KBM-7 (cell line): ENCODE results near the gene MTMR3.
A peak's percentile ranks its signal among the peaks of the same experiment; 100 is the strongest.
"Not testable (repeated sequence)": the region's sequence is repeated elsewhere in the genome, so short reads cannot be mapped to it uniquely, and the experiment has no call there.

Source experiments
- DNase-seq: peaks from one replicate; pipeline ENCODE4 v3.0.0-alpha.2; 2015
- in situ Hi-C: fragments of 300-500 bp; cut with MboI; formaldehyde crosslinking; loops from 2 replicates; pipeline ENCODE4 v1.14.3; 2020; ENCODE audit warnings: low sequenced_read_pairs, low pct_unique_long_range_greater_than_20kb, mixed read lengths

Gene MTMR3

DNA sequence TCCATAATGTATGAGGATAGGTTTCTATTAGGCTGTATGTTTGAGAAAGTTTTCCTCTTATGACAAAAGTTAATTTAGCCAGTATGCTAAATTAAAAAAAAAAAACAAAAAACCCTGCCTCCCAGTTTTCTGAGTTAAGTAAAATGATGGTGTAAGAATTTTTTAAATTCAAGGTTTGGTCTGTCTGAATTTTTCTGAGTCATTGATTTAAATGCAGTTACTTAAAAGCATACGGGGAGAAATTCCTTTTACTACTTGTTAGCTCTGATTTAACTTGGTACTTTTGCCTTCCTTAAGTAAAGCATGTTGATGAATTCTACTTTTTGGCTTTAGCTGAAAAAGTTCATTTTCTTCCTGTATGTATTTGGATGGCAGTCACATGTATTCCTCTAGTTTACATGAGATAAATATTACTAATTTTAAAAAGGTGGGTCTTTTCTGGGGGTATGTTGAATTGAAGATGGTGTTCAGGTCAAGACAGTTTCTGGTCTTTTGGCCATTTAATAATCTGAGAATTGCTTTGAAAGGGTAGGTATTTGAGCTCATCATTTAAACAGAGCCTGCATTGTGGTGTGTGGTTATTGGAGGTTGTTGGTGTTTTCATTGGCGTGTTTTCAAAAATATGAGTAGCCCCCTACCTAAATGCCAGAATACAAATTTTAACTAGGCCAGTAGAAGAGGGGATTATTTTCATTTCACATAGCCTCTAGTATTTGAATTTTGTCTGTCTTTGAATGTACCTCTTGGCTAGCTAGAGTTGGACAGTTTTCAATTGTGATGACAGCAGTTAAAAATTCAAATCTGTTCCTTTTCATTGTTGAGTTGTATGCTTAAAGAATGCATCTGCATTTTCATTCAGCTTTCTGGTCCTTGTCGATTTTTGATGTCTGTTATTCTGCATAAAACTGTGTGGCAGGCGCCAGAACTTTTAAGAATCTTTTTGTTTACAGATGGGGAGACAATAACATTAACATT, 64.7 kb downstream of the MTMR3 start:
- in situ Hi-C loops, result no loop called here
- no peak for DNase-seq

DNA sequence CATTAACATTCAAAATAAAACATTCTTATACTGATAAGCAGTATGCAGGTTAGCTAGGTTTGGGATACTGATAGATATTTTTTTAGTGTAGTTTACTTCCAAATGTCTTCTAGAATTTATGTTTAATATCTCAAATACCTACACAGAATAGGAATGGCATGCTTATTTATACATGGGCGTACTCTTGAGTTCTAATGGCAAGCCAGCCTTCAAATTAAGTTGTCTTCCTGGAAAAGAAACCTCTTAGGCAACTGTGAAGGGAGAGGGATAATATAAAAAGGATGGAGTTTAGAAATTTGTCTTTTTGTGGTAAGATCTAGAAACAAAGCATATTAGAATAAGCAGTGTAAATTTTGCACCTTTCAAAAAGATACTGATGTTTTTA, 65.4 kb downstream of the MTMR3 start:
- DNase-seq, result no peak
- in situ Hi-C loops, result no loop called here

DNA sequence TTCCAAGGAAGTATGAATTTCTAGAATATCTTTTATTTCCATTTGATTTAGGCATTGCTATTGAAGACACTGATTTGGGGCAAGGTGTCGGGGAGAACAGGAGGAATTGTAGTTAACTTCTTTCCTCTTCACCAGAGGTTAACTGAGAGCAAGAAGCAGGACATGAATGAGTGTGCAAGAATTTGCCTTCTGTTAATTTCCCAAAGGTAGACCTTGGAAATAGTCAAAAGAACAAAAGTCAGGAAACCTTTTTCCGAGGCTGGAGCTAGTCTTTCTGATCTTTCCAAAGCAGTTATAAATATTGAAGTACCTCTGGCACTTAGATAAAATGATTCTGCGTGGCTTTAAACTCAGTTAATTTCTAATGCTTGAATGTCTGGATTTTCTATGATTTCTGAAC, 66.9 kb downstream of the MTMR3 start:
- in situ Hi-C loops, result no loop called here
- DNase-seq, result no peak

DNA sequence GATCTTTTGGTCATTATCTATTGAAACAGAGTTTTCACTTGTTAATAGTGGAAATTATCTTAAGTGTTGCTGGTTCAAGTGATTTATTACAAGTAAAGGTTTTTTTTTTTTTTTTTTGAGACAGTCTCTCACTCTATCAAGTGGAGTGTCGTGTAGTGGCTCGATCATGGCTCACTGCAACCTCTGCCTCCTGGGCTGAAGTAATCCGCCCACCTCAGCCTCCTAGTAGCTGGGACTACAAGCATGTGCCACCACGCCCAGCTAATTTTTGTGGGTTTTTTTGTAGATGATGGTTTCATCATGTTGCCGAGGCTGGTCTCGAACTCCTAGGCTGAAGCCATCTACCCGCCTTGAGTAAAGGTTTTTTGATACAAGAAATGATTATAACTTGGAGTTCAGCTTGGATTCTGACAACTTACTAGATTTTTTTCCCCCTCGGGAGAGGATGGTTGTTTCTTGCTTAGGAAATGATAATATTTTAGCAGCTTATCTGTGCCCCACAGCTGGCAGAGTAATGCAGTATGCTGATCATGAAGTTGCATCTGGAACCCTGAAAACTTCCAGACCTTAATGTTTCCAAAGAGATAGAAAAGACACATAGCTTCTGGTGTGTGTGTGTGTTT, 68.9 kb downstream of the MTMR3 start:
- DNase-seq, result no peak
- in situ Hi-C loops, result no loop called here

DNA sequence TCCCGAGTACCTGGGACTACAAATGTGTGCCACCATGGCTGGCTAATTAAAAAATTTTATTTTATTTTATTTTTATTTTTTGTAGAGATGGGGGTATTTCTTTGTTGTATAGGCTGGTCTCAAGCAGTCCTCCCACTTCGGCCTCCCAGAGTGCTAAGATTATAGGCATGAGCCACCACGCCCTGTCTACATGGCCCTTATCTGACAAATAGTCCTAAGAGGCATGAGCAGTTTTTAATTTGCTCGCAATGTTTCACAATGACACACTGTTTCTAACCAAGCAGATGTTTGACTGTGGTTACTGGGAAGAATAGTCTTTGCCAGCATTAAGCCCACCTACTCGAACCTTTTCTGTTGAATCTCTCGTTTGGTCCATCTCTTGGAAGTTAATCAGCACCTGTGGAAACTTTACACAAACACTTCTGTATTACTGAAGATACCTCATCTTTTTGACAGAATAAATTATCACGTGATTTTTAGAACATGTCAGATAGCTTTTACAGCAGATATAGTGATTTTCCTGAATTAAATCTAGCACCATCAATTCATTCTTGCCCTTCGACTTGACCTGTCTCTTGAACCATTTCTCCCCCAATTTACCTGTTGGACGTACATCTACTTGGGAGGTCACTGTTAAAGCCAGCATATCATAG, 71.4 kb downstream of the MTMR3 start:
- in situ Hi-C loops, result no loop called here

DNA sequence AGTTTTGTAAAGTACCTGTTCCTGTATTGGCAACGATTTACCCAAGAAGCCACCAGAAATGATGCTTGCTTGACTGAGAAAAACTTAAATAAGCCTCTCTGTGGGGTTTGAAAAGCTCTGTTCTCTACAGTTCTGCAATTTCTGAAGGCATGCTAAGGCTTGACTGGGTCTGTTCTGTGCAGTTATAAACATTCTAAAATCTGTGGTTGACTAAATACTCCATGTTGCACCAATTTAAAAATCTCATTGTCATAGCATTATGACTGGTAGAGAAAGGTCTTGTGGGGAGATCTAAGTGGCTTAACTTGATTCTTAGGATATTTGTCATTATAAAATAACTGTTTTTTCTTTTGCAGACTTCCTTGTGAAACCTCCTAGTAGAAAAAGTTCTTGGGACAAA, 73.7 kb downstream of the MTMR3 start:
- in situ Hi-C loops, result no loop called here
- DNase-seq, result no peak

More for the DNA sequence above, 71.4 kb downstream of the MTMR3 start:
- no peak for DNase-seq

DNA sequence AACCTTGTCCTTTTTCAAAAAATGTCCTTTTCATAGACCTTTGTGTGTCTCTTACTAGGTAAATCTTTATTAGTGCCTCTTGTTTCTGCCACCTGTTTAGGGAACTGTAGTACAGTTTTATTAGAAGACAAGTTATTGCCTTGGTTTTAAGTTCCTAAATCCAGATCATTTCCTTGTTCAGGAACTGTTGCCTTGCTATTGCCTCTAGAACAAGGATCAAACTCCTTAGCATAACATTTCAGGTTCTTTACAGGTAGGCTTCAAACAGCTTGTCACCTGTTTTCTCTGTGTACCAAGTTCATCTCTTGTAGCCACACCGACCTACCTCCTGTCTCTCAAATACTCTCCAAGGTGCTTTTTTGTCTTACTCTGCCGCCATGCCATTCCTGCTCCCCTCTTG, 75.2 kb downstream of the MTMR3 start:
- DNase-seq, result no peak
- in situ Hi-C loops, result no loop called here

DNA sequence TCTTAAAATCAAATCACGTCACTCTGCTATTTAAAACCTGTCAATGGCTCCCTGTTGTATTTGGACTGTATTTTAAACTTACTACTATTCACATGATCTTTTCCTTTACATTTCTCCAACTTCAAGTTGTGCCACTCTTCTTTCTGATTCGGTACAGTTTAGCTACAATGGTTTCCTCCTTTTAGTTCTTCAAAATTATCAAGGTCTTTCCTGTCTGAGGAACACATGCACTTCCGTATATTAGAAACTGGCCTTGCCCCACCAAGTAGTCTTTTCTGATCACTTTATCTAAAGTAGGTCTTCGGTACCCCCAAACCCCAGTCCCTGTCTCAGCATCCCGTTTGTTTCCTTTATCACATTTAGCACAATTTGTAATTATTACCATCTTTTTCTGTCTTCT, 81.8 kb downstream of the MTMR3 start:
- DNase-seq, result no peak
- in situ Hi-C loops, result no loop called here

DNA sequence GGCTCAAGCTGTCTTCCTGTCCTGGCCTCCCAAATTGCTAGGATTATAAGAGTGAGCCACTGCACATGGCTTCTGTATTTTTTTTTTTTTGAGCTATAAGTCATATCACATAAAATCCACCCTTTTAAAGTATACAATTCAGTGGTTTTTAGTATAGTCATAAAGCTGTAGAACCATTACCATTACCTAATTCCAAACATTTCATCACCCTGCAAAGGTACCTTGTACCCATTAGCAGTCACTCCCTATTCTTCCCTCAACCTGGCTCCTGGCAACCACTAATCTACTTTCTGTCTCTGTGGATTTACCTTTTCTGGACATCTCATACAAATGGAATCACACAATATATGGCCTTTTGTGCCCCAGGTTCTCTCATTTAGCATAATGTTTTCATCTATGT, 84.5 kb downstream of the MTMR3 start:
- in situ Hi-C loops, result no loop called here

DNA sequence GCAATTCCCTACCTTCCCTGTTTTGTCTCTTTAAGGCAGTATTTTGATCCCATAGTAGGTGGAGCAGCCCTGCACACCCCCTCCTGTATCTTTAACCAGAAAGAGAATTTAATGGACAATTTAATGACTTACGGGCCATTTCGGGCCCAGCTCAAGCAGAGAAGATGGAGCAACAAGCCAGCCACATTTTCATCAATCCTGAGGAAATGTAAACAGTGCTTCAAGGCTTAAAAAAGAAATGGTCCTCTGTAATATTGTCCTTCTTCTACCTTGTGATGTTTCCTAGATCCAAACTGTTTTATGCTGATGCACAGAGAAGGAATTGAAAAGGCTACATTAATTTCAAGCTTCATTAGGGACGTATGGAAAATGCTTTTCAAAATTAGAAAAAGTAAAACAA, 88.6 kb downstream of the MTMR3 start:
- in situ Hi-C loops, result no loop called here

More for the DNA sequence above, 84.5 kb downstream of the MTMR3 start:
- no peak for DNase-seq

DNA sequence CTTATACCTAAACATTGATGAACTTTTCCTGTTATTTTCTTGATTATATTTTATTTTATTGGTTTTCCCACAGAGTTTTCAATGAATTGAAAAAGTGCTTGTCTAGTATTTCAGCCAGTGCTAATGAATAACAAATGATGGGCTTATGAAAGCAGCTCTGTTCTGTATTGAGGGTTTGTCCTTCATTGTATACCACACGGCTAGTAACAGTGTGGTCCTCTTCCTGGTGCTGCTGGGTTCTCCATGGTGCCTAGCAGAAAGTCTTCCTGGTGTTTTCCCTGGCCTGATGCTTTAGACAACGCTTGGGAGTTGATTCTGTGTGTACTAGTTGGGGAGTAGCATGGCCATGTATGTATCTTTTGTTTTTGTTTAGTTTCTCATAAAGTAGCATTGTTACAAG, 89.1 kb downstream of the MTMR3 start:
- in situ Hi-C loops, result no loop called here
- no peak for DNase-seq

More for the DNA sequence above, 88.6 kb downstream of the MTMR3 start:
- DNase-seq, result no peak

DNA sequence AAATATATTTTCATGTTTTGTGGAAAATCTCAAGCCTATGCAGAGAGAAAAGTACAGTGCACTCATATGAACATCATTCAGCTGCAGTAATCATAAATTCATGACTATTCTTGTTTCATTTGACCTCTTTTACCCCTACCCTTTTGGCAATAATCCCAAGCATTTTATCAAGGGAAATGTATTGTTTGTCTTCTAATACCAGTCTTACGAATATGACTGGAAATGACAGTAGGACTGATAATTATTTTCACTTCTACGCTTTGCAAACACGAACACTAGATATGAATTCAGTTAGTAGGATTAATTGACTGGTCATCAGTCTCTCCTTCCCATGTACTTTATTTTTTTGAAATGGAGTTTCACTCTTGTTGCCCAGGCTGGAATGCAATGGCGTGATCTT, 90.3 kb downstream of the MTMR3 start:
- DNase-seq, result no peak
- in situ Hi-C loops, result no loop called here

DNA sequence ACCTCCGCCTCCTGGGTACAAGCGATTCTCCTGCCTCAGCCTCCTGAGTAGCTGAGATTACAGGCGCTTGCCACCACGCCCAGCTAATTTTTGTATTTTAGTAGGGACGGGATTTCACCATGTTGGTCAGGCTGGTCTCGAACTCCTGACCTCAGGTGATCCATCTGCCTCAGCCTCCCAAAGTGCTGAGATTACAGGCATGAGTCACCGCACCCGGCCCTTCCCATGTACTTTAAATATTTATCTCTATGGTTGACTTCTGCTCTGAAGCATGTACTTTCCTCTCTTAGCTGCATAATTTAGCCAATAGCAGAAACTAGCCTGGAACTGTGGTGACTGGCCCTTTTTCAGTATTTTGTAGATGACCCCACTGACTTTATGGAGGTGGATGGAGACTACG, 90.7 kb downstream of the MTMR3 start:
- DNase-seq, in situ Hi-C loops: not testable (repeated sequence)

DNA sequence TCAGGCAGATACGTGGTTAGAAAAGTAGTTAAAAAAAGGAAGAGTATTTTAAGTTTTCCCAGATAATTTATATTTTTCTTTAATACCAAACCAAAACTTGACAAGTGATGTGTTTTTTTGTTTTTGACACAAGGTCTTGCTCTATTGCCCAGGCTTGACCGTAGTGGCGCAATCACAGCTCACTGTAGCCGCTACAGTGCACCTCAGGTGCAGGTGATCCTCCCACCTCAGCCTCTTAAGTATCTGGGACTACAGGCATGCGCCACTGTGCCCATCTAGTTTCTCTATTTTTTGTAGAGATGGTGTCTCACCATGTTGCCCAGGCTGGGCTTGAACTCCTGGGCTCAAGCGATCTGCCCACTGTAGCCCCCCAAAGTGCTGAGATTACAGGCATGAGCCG, 92.5 kb downstream of the MTMR3 start:
- in situ Hi-C loops, result no loop called here
- no peak for DNase-seq

DNA sequence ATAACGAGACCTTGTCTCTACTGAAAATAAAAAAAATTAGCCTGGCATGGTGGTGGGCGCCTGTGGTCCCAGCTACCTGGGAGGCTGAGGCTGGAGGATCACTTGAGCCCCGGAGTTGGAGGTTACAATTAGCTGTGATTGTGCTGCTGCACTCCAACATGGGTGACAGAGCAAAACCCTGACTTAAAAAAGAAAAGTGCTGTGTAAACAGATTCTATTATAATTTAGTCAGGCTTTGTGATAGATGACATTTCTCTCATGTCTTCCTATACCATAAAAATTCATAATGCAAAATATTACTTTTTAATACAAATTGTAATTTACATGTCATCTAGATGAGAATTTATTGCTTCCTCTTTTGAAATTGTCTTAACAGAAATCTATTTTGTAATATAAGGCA, 94.1 kb downstream of the MTMR3 start:
- in situ Hi-C loops, result no loop called here
- DNase-seq, result no peak

DNA sequence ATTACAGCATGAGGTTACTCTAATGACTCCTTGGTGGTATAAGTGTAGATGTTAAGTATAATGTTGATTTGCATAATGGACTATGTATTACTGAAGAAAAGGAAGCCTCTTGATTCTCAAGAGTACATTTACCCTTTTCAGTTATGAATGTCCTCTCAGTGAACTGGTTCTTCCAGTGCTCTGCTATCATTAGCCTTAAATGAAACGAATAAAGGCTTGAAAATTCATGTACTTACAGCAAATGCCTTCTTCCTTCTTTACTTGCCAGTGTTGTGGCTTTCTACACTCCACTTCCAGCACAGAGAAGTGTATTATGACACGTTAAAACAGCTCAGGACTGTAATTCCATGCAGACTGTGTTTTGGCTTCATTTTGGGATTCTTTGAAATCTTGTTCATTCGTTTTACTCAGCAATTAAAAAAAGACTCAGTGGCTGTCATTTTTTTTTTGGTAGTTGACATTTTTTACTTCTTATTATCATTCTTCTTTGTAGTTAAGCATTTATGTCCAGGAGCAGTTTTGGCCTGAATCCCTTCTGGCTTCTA, 96.9 kb downstream of the MTMR3 start:
- DNase-seq, result no peak
- in situ Hi-C loops, result no loop called here

DNA sequence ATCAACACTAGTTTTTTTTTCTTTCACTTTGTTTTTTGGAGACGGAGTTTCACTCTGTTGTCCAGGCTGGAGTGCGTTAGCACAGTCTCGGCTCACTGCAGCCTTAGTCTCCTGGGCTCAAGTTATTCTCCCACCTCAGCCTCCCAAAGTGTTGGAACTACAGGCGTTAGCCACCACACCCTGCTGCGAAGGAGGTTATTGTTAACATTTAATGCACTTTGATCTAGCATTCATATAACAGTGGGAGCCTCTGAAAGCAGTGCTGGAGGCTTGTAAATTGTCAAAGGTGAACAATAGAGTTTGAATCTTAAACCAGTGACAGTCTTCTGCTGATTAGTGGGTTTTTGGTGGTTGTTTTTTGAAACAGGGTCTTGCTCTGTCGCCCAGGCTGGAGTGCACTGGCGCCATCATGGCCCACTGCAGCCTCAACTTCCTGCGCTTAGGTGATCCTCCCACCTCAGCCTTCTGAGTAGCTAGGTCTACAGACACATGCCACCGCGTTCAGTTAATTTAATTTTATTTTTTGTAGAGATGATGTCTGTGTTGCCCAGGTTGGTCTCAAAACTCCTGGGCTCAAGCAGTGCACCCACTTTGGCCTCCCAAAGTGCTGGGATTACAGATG, 100.4 kb downstream of the MTMR3 start:
- in situ Hi-C loops, result no loop called here
- DNase-seq, result no peak

DNA sequence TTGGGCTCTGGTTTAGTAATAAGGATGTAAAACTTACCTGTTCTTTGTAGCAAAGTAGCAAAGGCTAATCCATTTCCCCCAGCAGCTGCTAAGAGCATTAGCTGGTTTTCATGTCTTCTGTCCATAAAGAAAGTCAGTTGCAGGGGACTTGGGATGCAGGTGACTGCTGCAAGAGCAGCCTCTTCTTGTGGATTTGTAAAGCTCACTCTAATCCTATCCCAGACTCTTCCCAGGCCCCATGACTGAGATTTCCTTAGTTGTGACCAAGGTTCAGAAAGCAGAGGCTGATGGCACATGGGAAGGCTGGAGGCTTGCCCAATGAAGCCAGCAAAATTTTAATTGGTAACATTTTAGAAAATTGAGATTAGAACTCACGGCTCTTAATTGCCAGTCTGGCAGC, 102.9 kb downstream of the MTMR3 start:
- no peak for DNase-seq
- in situ Hi-C loops, result no loop called here

DNA sequence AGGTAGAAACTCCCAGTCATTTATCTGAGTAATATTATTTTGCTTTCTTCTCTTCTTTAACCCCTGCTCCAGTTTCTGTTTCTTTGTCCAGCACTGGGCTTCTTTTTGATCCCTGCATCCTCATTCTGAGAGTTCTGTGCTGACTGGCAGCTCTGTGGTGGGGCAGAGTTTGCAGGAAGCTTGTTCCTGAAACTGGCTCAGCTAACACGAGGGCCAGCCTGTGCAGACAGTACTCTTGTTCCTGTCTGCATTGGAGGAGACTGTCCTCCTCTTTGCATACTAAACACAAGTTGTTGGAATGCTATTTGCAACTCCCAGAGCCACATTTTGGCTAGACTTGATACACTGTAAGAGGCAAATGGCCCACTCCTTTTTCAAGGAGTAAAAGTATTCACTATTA, 104.2 kb downstream of the MTMR3 start:
- peak; percentile 20 for DNase-seq

More for the DNA sequence above, 104.2 kb downstream of the MTMR3 start:
- in situ Hi-C loops, result no loop called here
